Memory B cell (primary cell): Measurements from ENCODE around the gene BRD4.

Source experiments
- ATAC-seq: fragments of 150-1000 bp; cut with Tn5 transposase; 2 replicates; pipeline ENCODE4 v1.10.0; 2021; ENCODE audit warnings: low read depth, mild to moderate bottlenecking, moderate library complexity
- DNase-seq, 2 donors: peaks; one replicate each; pipeline ENCODE4 v3.0.0; 2022; ENCODE audit warnings: low spot score in 2 of 2
- H3K27ac Mint-ChIP-seq: one replicate; pipeline ENCODE4 v1.8.0; 2022; ENCODE audit warnings: mild to moderate bottlenecking, moderate library complexity, mixed read lengths
- H3K27me3 Mint-ChIP-seq: one replicate; pipeline ENCODE4 v1.8.0; 2022; ENCODE audit warnings: mixed read lengths
- H3K36me3 Mint-ChIP-seq: one replicate; pipeline ENCODE4 v1.8.0; 2022; ENCODE audit warnings: mild to moderate bottlenecking, mixed read lengths
- H3K4me1 Mint-ChIP-seq: one replicate; pipeline ENCODE4 v1.8.0; 2022; ENCODE audit warnings: mixed read lengths
- H3K4me3 Mint-ChIP-seq: one replicate; pipeline ENCODE4 v1.8.0; 2022; ENCODE audit warnings: mild to moderate bottlenecking, moderate library complexity, mixed read lengths
- H3K9me3 Mint-ChIP-seq: one replicate; pipeline ENCODE4 v1.8.0; 2022; ENCODE audit warnings: mixed read lengths

BRD4 gene

DNA sequence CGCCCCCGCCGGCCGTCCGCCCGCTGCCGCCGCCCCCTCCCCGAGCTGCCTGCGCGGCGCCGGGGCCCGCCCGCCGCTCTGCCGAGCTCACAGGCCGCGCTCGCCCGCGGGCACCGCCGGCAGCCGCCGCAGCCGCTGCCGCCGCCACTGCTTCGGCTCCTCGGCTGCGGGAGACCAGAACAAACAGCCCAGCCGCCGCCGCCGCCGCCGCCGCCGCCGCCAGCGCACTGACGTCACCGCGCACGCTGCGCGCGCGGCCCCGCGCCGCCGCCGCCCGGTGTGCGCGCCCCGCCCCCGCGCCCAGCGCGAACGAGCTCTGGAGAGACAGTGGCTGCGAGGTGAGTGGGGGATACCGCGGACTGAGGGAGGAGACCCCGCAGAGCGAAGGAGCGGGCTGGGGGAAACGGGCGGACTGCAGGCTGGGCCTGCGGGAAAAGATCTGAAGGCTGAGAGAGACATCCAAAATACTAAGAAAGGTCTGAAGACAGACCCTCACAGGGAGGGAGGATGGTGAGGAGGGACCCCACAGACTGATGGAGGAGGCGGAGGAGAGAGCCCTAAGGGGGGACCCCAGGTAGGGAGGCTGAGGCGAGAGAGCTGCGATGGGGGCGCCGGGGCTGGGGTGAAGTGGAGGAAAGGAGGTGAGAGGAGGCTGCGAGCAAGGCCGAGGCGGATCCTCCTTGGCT lies at the start of gene BRD4:
TSS of gene BRD4 (minus strand) at position 229 of the 686 bp plus-strand sequence. CDS start 59,440 bp downstream, outside the sequence.
- ATAC-seq = peak; percentile 40
- H3K27ac Mint-ChIP-seq = peak within 1 kb of the TSS; percentile 99
- H3K27me3 Mint-ChIP-seq = no peaks in the 10 kb centered on the region
- no peaks in the 10 kb centered on the region for H3K9me3 Mint-ChIP-seq
- H3K4me1 Mint-ChIP-seq = peaks cover 26% of the 10 kb centered on the region
- H3K4me3 Mint-ChIP-seq = peak within 1 kb of the TSS; percentile 98
- H3K36me3 Mint-ChIP-seq = peaks cover 6% of the 10 kb centered on the region
- DNase-seq = peak; percentile 77 to 87

DNA sequence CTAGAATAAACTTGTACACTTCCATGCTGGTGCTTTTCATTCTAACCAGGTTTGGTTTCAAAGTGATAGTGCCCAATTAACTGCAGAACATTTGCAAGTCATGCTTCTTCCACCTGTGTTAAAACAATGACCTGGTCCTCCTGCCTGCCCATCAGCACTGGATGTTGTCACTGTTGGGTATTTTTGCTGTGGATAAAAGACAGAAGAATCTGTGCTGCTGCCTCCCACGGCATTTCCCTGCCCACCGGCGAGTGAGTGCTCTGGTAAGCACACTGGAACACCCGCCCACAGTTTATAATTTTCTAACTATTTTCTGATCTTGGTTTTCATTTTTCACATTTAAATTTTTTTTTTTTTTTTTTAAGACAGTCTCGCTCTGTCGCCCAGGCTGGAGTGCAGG lies 49.5 kb upstream of the BRD4 start:
- Mint-ChIP-seq H3K4me1 (peaks cover 25% of the 10 kb centered on the region), H3K27me3 (no peaks in the 10 kb centered on the region), H3K36me3 (no peaks in the 10 kb centered on the region), H3K4me3 (peak overlapping the region; percentile 35), H3K9me3 (no peaks in the 10 kb centered on the region), H3K27ac (peak overlapping the region; percentile 98)
- ATAC-seq (no peak), DNase-seq (no peak)

- peaks cover 28% of the 10 kb centered on the region for H3K4me1 Mint-ChIP-seq
- no peaks in the 10 kb centered on the region for H3K9me3 Mint-ChIP-seq
- H3K4me3 Mint-ChIP-seq = peak overlapping the region; percentile 35
- H3K27me3 Mint-ChIP-seq = no peaks in the 10 kb centered on the region
- no peaks in the 10 kb centered on the region for H3K36me3 Mint-ChIP-seq
- DNase-seq (no peak), ATAC-seq (no peak)
- H3K27ac Mint-ChIP-seq = peak overlapping the region; percentile 98
These were observed 49.1 kb upstream of the BRD4 start for GRCh38 chr19:15381429-15381828.

DNA sequence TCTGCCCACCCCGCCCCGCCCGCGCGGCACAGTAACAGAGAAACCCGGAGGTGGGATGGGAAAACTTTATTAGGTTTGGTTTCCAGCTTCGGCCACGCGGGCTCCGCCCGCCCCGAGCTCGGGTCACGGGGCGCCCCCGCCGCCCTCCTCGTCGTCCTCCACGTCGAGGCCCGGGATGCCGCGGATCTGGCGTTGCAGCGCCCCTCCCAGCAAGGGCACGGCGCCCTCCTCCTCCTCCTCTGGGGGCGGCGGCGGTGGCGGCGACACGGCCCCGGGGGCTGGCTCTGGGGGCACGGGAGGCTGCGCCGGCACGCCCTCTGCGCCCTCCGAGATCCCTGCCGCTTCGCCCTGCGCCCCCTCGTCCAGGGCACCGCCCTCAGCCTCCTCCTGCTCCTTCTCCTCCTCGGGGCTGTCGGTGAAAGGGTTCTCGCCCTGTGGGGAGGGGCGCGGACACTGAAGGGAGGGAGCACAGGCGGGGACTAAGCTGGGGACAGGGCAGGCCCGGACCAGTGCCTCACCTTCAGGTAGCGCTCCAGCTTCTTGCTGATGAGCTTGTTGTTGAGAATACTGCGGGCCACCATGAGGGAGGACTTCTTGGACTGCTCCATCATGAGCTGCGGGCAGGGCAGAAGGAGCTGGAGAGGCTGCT lies 47.8 kb upstream of the BRD4 start:
- Mint-ChIP-seq H3K4me1 (peaks cover 28% of the 10 kb centered on the region), H3K27ac (peak overlapping the region; percentile 98), H3K36me3 (no peaks in the 10 kb centered on the region), H3K27me3 (no peaks in the 10 kb centered on the region), H3K4me3 (peak overlapping the region; percentile 96), H3K9me3 (no peaks in the 10 kb centered on the region)
- no peak for DNase-seq
- peak; percentile 29 for ATAC-seq

DNA sequence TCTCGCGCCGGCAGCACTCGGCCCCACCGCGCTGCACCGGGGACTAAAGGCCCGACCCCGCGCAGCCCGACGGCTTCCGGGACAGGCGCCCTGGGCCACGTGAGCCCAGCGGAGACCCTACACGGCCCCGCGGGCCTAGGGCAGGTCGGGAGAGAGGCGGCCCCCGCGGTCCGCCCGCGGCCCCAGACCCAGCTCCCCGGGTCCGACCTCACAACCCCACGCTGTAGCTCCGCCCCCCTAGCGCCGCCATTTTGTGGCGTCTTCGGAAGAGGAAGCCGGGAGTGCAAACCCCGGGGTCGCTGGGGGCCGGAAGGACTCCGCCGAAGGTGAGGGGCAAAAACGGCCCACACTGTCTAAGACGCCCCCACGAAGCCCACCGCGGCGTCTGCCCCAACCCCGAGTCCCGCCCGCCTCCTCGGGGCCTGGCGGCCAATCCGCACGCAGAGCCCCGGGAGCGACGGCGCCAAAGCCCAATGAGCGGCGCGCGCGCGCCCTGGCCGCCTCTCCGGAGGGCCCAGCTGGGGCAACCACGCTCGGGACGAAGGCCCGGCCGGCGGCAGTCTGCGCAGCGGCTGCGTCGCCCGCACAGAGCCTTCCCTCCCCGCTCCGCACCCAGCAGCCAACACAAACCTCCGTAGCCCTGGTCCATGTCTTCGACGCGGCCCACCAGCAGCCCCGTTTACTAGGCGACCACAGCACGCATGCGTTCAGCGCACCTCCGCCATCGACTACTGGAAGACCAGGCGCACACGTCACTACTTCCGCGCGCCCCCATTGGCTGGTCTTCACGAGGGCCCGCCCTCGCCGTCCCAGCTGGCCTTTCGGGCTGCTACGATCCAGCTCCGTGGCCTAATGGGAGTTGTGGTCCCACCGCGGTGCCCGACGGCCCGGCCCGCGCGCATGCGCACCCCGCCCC lies 47.0 kb upstream of the BRD4 start, which contains the start of gene AKAP8:
TSS of gene AKAP8 (minus strand) at position 705 of the 916 bp plus-strand sequence. CDS start at position 649, 56 bp downstream.
- peaks cover 28% of the 10 kb centered on the region for H3K4me1 Mint-ChIP-seq
- H3K9me3 Mint-ChIP-seq = no peaks in the 10 kb centered on the region
- H3K27me3 Mint-ChIP-seq = no peaks in the 10 kb centered on the region
- H3K4me3 Mint-ChIP-seq = peak within 1 kb of the TSS; percentile 96
- peak; percentile 94 to 97 for DNase-seq
- ATAC-seq = peak; percentile 88
- H3K36me3 Mint-ChIP-seq = no peaks in the 10 kb centered on the region
- peak within 1 kb of the TSS; percentile 98 for H3K27ac Mint-ChIP-seq

- H3K27ac Mint-ChIP-seq = peak overlapping the region; percentile 98
- H3K27me3 Mint-ChIP-seq = no peaks in the 10 kb centered on the region
- no peaks in the 10 kb centered on the region for H3K36me3 Mint-ChIP-seq
- ATAC-seq (no peak), DNase-seq (peak; percentile 24 to 39)
- H3K4me1 Mint-ChIP-seq = peaks cover 28% of the 10 kb centered on the region
- H3K4me3 Mint-ChIP-seq = peak overlapping the region; percentile 96
- H3K9me3 Mint-ChIP-seq = no peaks in the 10 kb centered on the region
These were observed 46.3 kb upstream of the BRD4 start for GRCh38 chr19:15378534-15379082.

DNA sequence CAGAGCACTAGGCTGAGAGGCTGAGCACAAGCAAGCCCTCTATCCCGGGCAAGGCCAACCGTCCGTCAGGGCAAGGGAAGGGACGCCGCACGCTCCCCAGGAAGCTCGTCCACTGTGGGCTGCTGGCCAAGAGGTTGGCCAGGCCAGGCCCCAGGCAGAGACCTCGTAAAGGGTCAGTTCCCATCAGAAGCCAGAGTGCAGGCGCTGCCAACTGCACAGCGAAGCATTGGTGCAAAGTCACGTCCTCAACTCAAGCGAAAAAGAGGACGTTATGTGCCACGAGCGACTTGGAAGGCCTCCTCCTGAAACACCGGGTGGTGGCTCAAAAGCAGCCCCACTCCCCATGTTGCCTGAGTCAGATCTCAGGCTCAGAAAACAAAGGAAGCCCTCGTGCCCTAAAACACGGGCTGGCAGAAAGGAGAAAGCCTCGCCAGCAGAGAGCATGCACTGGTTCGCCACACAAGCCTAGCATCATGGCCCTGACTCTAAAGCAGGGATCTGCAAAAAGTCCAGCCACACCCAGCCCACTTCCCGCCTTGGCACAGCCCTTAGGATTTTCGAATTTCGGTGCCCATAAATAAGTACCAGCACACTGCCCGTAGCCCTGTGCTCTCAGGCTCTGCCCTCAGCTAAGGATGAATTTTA lies 42.6 kb upstream of the BRD4 start:
- peaks cover 10% of the 10 kb centered on the region for H3K36me3 Mint-ChIP-seq

GRCh38 chr19:15374105-15374651 lies 41.8 kb upstream of the BRD4 start:
- H3K4me3 Mint-ChIP-seq = no peak overlapping the region
- no peaks in the 10 kb centered on the region for H3K9me3 Mint-ChIP-seq
- no peak overlapping the region for H3K27ac Mint-ChIP-seq
- peaks cover 13% of the 10 kb centered on the region for H3K36me3 Mint-ChIP-seq
- peaks cover 16% of the 10 kb centered on the region for H3K4me1 Mint-ChIP-seq
- no peak for ATAC-seq
- H3K27me3 Mint-ChIP-seq = no peaks in the 10 kb centered on the region
- DNase-seq = no peak

More for the DNA sequence above, 42.6 kb upstream of the BRD4 start:
- no peak overlapping the region for H3K27ac Mint-ChIP-seq
- DNase-seq (no peak), ATAC-seq (no peak)
- peaks cover 16% of the 10 kb centered on the region for H3K4me1 Mint-ChIP-seq
- no peak overlapping the region for H3K4me3 Mint-ChIP-seq
- no peaks in the 10 kb centered on the region for H3K9me3 Mint-ChIP-seq
- H3K27me3 Mint-ChIP-seq = no peaks in the 10 kb centered on the region

- Mint-ChIP-seq H3K9me3 (no peaks in the 10 kb centered on the region), H3K27me3 (no peaks in the 10 kb centered on the region), H3K36me3 (peaks cover 15% of the 10 kb centered on the region), H3K27ac (no peak overlapping the region), H3K4me3 (no peak overlapping the region), H3K4me1 (peaks cover 16% of the 10 kb centered on the region)
- ATAC-seq (no peak), DNase-seq (no peak)
These were observed 41.3 kb upstream of the BRD4 start for GRCh38 chr19:15373644-15374043.

- Mint-ChIP-seq H3K27ac (no peak overlapping the region), H3K36me3 (peaks cover 20% of the 10 kb centered on the region), H3K4me3 (no peak overlapping the region), H3K4me1 (peaks cover 11% of the 10 kb centered on the region), H3K9me3 (no peaks in the 10 kb centered on the region), H3K27me3 (no peaks in the 10 kb centered on the region)
- no peak for ATAC-seq
- DNase-seq = no peak
These were observed 40.6 kb upstream of the BRD4 start for GRCh38 chr19:15372891-15373301.

DNA sequence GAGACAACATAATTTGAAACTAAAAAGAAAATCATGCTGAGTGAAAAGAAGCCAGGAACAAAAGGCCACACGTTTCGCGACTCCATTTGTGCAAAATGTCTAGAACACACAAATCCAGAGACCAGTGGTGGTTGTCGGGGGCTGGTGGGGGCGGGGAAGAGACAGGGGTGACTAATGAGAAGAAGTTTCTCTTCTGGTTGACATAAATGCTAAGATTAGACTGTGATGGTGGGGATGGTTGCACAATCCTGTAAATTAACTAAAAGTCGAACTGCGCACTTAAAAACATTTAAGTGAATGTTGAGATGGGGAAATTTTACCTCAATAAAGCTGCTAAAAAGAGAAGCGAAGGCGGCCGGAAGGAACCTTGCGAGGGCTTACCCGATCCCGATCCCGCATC lies 40.1 kb upstream of the BRD4 start:
- Mint-ChIP-seq H3K4me3 (no peak overlapping the region), H3K27ac (no peak overlapping the region), H3K4me1 (peaks cover 7% of the 10 kb centered on the region), H3K9me3 (no peaks in the 10 kb centered on the region), H3K36me3 (peaks cover 22% of the 10 kb centered on the region), H3K27me3 (no peaks in the 10 kb centered on the region)
- ATAC-seq (no peak), DNase-seq (no peak)

DNA sequence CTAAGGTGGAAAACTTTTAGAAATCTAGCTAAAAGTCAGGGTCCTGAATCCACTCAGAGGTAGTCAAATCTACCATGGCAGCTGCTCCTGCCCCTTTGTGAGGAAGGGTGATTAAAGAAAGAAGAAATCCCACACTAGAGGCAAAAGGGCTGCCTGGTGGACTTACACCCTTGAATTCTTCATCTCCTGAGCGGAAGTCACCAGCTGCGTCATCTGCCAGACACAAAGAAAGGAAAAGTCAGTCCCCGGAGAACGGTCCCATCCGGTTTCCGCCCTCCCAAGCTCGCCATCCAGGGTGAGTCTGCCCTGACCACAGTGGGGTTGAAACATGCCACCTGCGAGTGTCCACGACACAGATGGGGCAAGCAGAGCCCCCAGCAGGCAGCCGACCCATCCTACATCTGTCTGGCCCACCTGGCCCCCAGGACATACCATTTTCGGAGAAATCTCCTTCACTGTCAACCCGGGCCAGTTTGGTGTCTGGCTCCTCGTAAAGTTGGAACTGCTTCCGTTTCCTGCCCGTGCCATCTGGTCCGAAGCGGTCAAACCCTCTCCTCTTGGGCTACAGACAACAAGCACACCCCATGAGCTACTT lies 39.5 kb upstream of the BRD4 start:
- Mint-ChIP-seq H3K4me1 (peaks cover 4% of the 10 kb centered on the region), H3K4me3 (no peak overlapping the region), H3K27ac (no peak overlapping the region), H3K27me3 (no peaks in the 10 kb centered on the region), H3K9me3 (no peaks in the 10 kb centered on the region), H3K36me3 (peaks cover 22% of the 10 kb centered on the region)
- no peak for ATAC-seq
- DNase-seq = no peak

DNA sequence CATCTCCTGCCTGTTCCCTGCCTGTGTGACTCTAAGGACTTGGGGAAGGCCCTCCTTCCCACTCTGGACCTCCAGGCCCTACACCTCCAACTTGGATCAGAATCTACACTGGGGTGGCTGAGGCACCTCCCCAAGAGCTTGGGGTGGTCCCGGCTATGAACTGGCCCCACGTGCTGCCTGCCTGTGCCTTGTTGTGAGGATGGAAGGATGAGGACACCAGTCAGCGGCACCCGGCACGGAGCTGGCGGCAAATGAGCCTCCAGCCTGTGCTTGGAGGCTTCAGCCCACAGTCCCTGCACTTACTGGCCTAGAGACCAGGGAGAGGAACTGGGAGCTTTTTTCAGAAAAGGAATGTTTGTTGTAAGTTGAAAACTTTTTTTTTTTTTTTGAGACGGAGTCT lies 38.8 kb upstream of the BRD4 start:
- Mint-ChIP-seq H3K9me3 (no peaks in the 10 kb centered on the region), H3K4me1 (no peaks in the 10 kb centered on the region), H3K4me3 (no peak overlapping the region), H3K36me3 (peaks cover 22% of the 10 kb centered on the region), H3K27me3 (no peaks in the 10 kb centered on the region), H3K27ac (no peak overlapping the region)
- DNase-seq = no peak
- no peak for ATAC-seq
